HEK293 (cell line): ENCODE measurements around the gene DHRS7C.

Source experiments
- CTCF ChIA-PET: fragments of 350-600 bp; formaldehyde crosslinking; extraction: SDS; loops from one replicate; lab custom pipeline; 2021; ENCODE audit warnings: antibody characterized with exemption; lab: Yijun Ruan, JAX
- POLR2A ChIA-PET: fragments of 300-600 bp; formaldehyde crosslinking; extraction: SDS; loops from one replicate; lab custom pipeline; 2020; ENCODE audit warnings: antibody characterized with exemption, inconsistent platforms; lab: Yijun Ruan, JAX
- H3K27ac ChIP-seq: fragments of 200-500 bp; sonication (Bioruptor generic); 2 replicates; pipeline ENCODE4 v1.5.1; 2014; ENCODE audit warnings: low read depth, low read length, control low read depth, inconsistent platforms; ENCODE audit errors: extremely low read depth
- H3K36me3 ChIP-seq, 2 experiments: fragments of 200-500 bp in 1 of 2; sonication (Bioruptor generic) in 1 of 2; 1 replicate in 1 of 2; 2 replicates in 1 of 2; pipeline ENCODE4 v1.5.1; 2014 to 2017; ENCODE audit warnings: inconsistent platforms in 2 of 2, low read length in 2 of 2; ENCODE audit not compliant: control insufficient read depth in 2 of 2, insufficient read depth in 1 of 2
- H3K4me1 ChIP-seq: fragments of 200-500 bp; sonication (Bioruptor generic); 2 replicates; pipeline ENCODE4 v1.5.1; 2014; ENCODE audit warnings: mild to moderate bottlenecking, low read length, inconsistent platforms; ENCODE audit not compliant: control insufficient read depth, insufficient read depth
- H3K4me3 ChIP-seq: 2 replicates; pipeline ENCODE4 v1.5.1; 2011; ENCODE audit warnings: low read depth, mild to moderate bottlenecking, control low read depth, low read length, moderate library complexity
- H3K9me3 ChIP-seq: fragments of 200-500 bp; sonication (Bioruptor generic); 2 replicates; pipeline ENCODE4 v1.5.1; 2014; ENCODE audit warnings: low read depth, low read length, inconsistent platforms; ENCODE audit not compliant: control insufficient read depth, insufficient read depth
- BCL11B ChIP-seq: fragments of 450-650 bp; formaldehyde crosslinking; IDR thresholded peaks from 2 replicates; pipeline ENCODE4 v1.5.1; 2016; ENCODE audit warnings: low read depth, missing biosample characterization, missing genetic modification characterization
- GLI2 ChIP-seq: fragments of 450-650 bp; formaldehyde crosslinking; IDR thresholded peaks from 2 replicates; pipeline ENCODE4; 2017; ENCODE audit warnings: missing biosample characterization, missing genetic modification characterization, low read depth, borderline replicate concordance
- HOXC10 ChIP-seq: sonication (generic); formaldehyde crosslinking; IDR thresholded peaks from 2 replicates; pipeline ENCODE4 v1.8.1; 2023; ENCODE audit warnings: mild to moderate bottlenecking, missing genetic modification reagents
- KLF7 ChIP-seq: fragments of 450-650 bp; formaldehyde crosslinking; IDR thresholded peaks from 2 replicates; pipeline ENCODE4 v1.5.1; 2016; ENCODE audit warnings: missing biosample characterization, missing genetic modification characterization, borderline replicate concordance
- PRDM1 ChIP-seq: fragments of 450-650 bp; formaldehyde crosslinking; IDR thresholded peaks from 2 replicates; pipeline ENCODE4; 2016; ENCODE audit warnings: missing biosample characterization, missing genetic modification characterization
- SALL2 ChIP-seq: fragments of 450-650 bp; formaldehyde crosslinking; IDR thresholded peaks from 2 replicates; pipeline ENCODE4 v1.5.0; 2017; ENCODE audit warnings: missing biosample characterization, mild to moderate bottlenecking, missing genetic modification characterization, borderline replicate concordance
- SP2 ChIP-seq: fragments of 450-650 bp; formaldehyde crosslinking; IDR thresholded peaks from 2 replicates; pipeline ENCODE4 v1.5.1; 2016; ENCODE audit warnings: missing biosample characterization, missing genetic modification characterization
- ZNF16 ChIP-seq: fragments of 450-650 bp; formaldehyde crosslinking; IDR thresholded peaks from 2 replicates; pipeline ENCODE4 v1.5.1; 2016; ENCODE audit warnings: low read depth, missing biosample characterization, missing genetic modification characterization
- ZNF184 ChIP-seq: fragments of 450-650 bp; IDR thresholded peaks from 2 replicates; pipeline ENCODE4 v1.5.1; 2018; ENCODE audit warnings: missing biosample characterization, mild to moderate bottlenecking, missing genetic modification characterization
- ZNF19 ChIP-seq: fragments of 450-650 bp; formaldehyde crosslinking; IDR thresholded peaks from 2 replicates; pipeline ENCODE4; 2016; ENCODE audit warnings: missing biosample characterization, missing genetic modification characterization, low read depth
- ZNF221 ChIP-seq: fragments of 450-650 bp; formaldehyde crosslinking; IDR thresholded peaks from 2 replicates; pipeline ENCODE4 v1.5.1; 2017; ENCODE audit warnings: missing biosample characterization, missing genetic modification characterization, borderline replicate concordance
- ZNF239 ChIP-seq: fragments of 450-650 bp; formaldehyde crosslinking; IDR thresholded peaks from 2 replicates; pipeline ENCODE4 v1.5.1; 2016; ENCODE audit warnings: missing biosample characterization, missing genetic modification characterization
- ZNF248 ChIP-seq: fragments of 450-650 bp; formaldehyde crosslinking; IDR thresholded peaks from 2 replicates; pipeline ENCODE4 v1.5.1; 2017; ENCODE audit warnings: missing biosample characterization, missing genetic modification characterization
- ZNF292 ChIP-seq: fragments of 450-650 bp; formaldehyde crosslinking; IDR thresholded peaks from 2 replicates; pipeline ENCODE4 v1.5.1; 2016; ENCODE audit warnings: low read depth, missing biosample characterization, missing genetic modification characterization, borderline replicate concordance
- ZNF302 ChIP-seq: fragments of 450-650 bp; formaldehyde crosslinking; IDR thresholded peaks from 2 replicates; pipeline ENCODE4 v1.5.1; 2016; ENCODE audit warnings: missing biosample characterization, missing genetic modification characterization, low read depth
- ZNF354C ChIP-seq: fragments of 450-650 bp; formaldehyde crosslinking; IDR thresholded peaks from 2 replicates; pipeline ENCODE4 v1.5.1; 2016; ENCODE audit warnings: missing biosample characterization, missing genetic modification characterization, low read depth, borderline replicate concordance
- ZNF426 ChIP-seq: fragments of 450-650 bp; formaldehyde crosslinking; IDR thresholded peaks from 2 replicates; pipeline ENCODE4 v1.5.1; 2017; ENCODE audit warnings: missing biosample characterization, missing genetic modification characterization, mild to moderate bottlenecking, inconsistent platforms, moderate library complexity
- ZNF514 ChIP-seq: fragments of 450-650 bp; formaldehyde crosslinking; IDR thresholded peaks from 2 replicates; pipeline ENCODE4 v1.5.1; 2016; ENCODE audit warnings: missing biosample characterization, missing genetic modification characterization
- ZNF600 ChIP-seq: fragments of 450-650 bp; formaldehyde crosslinking; IDR thresholded peaks from 2 replicates; pipeline ENCODE4 v1.5.1; 2016; ENCODE audit warnings: missing biosample characterization, missing genetic modification characterization
- TF ChIP-seq, protein P1 (sequence below): fragments of 450-650 bp; IDR thresholded peaks from 2 replicates; pipeline ENCODE4 v1.5.1; 2018; ENCODE audit warnings: missing biosample characterization, missing genetic modification characterization
- TF ChIP-seq, protein P2 (sequence below): fragments of 450-650 bp; formaldehyde crosslinking; IDR thresholded peaks from 2 replicates; pipeline ENCODE4 v1.5.1; 2016; ENCODE audit warnings: missing biosample characterization, missing genetic modification characterization
- TF ChIP-seq, protein P3 (sequence below): fragments of 450-650 bp; formaldehyde crosslinking; IDR thresholded peaks from 2 replicates; pipeline ENCODE4 v1.5.1; 2016; ENCODE audit warnings: missing biosample characterization, missing genetic modification characterization

DHRS7C gene

DNA sequence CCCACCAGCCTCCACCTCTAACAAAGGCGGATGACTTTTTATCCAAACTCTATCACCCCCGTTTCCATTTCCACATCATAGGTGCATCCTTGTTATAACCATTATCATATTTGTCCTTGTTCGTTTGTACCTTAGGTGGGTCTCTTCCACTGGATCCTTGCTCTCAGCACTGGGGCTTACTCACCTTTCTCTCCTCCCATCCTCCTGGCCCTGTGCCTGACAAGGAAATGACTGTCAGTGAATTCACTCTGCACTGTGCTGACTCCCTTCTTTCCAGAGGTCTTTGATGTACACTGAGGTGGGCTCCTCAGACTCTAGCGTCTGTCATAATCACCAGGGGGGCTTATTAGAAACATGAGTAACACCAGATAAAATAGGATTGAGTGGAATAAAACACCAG lies 27.4 kb upstream of the DHRS7C start:
- H3K36me3 ChIP-seq: no peaks in the 10 kb centered on the region
- no peak for TF ChIP-seq PRDM1 (tag by site-specific recombination)
- TF ChIP-seq ZNF354C (tag by site-specific recombination): no peak
- no peak for TF ChIP-seq ZNF292
- TF ChIP-seq, protein P1, sequence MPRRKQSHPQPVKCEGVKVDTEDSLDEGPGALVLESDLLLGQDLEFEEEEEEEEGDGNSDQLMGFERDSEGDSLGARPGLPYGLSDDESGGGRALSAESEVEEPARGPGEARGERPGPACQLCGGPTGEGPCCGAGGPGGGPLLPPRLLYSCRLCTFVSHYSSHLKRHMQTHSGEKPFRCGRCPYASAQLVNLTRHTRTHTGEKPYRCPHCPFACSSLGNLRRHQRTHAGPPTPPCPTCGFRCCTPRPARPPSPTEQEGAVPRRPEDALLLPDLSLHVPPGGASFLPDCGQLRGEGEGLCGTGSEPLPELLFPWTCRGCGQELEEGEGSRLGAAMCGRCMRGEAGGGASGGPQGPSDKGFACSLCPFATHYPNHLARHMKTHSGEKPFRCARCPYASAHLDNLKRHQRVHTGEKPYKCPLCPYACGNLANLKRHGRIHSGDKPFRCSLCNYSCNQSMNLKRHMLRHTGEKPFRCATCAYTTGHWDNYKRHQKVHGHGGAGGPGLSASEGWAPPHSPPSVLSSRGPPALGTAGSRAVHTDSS (tag by site-specific recombination): no peak
- TF ChIP-seq SALL2: no peak
- no peak for TF ChIP-seq HOXC10 (CRISPR knock-in tag)
- no peak for TF ChIP-seq ZNF600
- TF ChIP-seq, protein P2, sequence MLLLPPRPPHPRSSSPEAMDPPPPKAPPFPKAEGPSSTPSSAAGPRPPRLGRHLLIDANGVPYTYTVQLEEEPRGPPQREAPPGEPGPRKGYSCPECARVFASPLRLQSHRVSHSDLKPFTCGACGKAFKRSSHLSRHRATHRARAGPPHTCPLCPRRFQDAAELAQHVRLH (tag by site-specific recombination): no peak
- TF ChIP-seq ZNF426 (tag by site-specific recombination): no peak
- TF ChIP-seq ZNF248 (tag by site-specific recombination): no peak
- no peak for TF ChIP-seq ZNF184
- TF ChIP-seq BCL11B (tag by site-specific recombination): no peak
- TF ChIP-seq ZNF302 (tag by site-specific recombination): no peak
- TF ChIP-seq ZNF16 (tag by site-specific recombination): no peak
- TF ChIP-seq ZNF514: no peak
- no peak for TF ChIP-seq SP2
- TF ChIP-seq KLF7: no peak
- TF ChIP-seq, all 188 proteins: peak for 0
- no peak overlapping the region for H3K4me3 ChIP-seq
- POLR2A ChIA-PET: no interaction called here
- H3K9me3 ChIP-seq: no peaks in the 10 kb centered on the region
- no peaks in the 10 kb centered on the region for H3K4me1 ChIP-seq
- no peak overlapping the region for H3K27ac ChIP-seq
- CTCF ChIA-PET: no interaction called here

DNA sequence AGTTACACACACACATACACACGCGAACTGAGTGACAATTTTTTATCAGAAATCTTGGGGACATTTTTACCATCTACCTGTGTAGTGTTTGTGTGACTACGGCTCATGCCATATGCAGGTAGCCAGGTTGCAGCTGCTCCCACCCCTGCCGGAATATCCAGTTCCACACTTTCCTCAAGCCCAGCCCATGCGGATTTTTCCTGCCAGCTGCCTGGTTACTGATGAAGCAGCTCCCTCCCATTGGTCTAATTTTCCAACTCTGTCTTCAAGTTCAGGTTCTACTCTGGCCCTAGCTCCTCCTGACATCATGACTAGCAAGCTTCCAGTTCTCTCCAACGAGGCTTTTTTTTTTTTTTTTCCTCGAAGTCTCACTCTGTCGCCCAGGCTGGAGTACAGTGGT lies 25.7 kb upstream of the DHRS7C start:
- Histone ChIP-seq H3K9me3 (no peaks in the 10 kb centered on the region), H3K4me1 (no peaks in the 10 kb centered on the region), H3K36me3 (no peaks in the 10 kb centered on the region), H3K27ac (no peak overlapping the region), H3K4me3 (no peak overlapping the region)
- CTCF ChIA-PET: interaction anchor here (0.6 to 1.2 kb wide), 3 partner anchors 88 to 1030 kb away, joined by 3 to 4 read pairs (median 3); no protein-coding TSS in a partner anchor
- POLR2A ChIA-PET: interaction anchor here (0.6 kb wide), 1 partner anchor 205 kb away, joined by 3 read pairs; no protein-coding TSS in a partner anchor
- TF ChIP-seq, protein P3, sequence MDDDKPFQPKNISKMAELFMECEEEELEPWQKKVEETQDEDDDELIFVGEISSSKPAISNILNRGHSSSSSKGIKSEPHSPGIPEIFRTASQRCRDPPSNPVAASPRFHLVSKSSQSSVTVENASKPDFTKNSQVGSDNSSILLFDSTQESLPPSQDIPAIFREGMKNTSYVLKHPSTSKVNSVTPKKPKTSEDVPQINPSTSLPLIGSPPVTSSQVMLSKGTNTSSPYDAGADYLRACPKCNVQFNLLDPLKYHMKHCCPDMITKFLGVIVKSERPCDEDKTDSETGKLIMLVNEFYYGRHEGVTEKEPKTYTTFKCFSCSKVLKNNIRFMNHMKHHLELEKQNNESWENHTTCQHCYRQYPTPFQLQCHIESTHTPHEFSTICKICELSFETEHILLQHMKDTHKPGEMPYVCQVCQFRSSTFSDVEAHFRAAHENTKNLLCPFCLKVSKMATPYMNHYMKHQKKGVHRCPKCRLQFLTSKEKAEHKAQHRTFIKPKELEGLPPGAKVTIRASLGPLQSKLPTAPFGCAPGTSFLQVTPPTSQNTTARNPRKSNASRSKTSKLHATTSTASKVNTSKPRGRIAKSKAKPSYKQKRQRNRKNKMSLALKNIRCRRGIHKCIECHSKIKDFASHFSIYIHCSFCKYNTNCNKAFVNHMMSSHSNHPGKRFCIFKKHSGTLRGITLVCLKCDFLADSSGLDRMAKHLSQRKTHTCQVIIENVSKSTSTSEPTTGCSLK (tag by site-specific recombination): no peak
- TF ChIP-seq GLI2: no peak
- no peak for TF ChIP-seq ZNF239 (tag by site-specific recombination)
- no peak for TF ChIP-seq ZNF19
- no peak for TF ChIP-seq ZNF221 (tag by site-specific recombination)
